HCT116 (cell line): ENCODE data around the gene TRERF1. TPM values are rescaled to one million over a fixed set of nuclear protein-coding genes. Genes with fewer than 3 reads are reported as not detected.

Experiments
- ATAC-seq: fragments of 200-7000 bp; cut with Tn5 transposase; 2 replicates; pipeline ENCODE4 v1.9.1; 2020; ENCODE audit warnings: mild to moderate bottlenecking, moderate library complexity
- BruUV-seq: library from RNA; stranded (reverse); fragments of 400-500 nt; replicated peaks from 2 replicates; lab custom pipeline; 2021; lab: Mats Ljungman, UMichigan
- CTCF ChIA-PET: fragments of 300-600 bp; sonication (Branson Sonifier 250); formaldehyde crosslinking; loops from one replicate; lab custom pipeline; 2021; ENCODE audit warnings: antibody characterized with exemption; lab: Charles Lee
- POLR2A ChIA-PET: fragments of 300-600, 350-600 bp; sonication (Branson Sonifier 250); formaldehyde crosslinking; loops from one replicate; lab custom pipeline; 2021; ENCODE audit warnings: antibody characterized with exemption; lab: Charles Lee
- RAD21 ChIA-PET, 2 experiments: fragments of 300-600 bp; sonication (Branson Sonifier 250); formaldehyde crosslinking; loops; one replicate each; lab custom pipeline; 2023; ENCODE audit warnings: low total read pairs in 2 of 2; ENCODE audit not compliant: uncharacterized antibody in 2 of 2, unreplicated experiment in 2 of 2, low non-redundant PET in 1 of 2; lab: Charles Lee
- DNase-seq: peaks from one replicate; pipeline ENCODE4 v3.0.0-alpha.2; 2010; ENCODE audit warnings: low read depth, low spot score
- H2AFZ ChIP-seq: fragments of 200-600 bp; shearing (Covaris generic), sonication (generic); 2 replicates; pipeline ENCODE4 v1.6.1; 2017; ENCODE audit warnings: low read depth, mixed run types, mixed read lengths, antibody characterized with exemption, low read length; ENCODE audit not compliant: poor library complexity, severe bottlenecking
- H3K27ac ChIP-seq: 2 replicates; pipeline ENCODE4 v1.5.1; 2012; ENCODE audit warnings: low read depth, low read length
- H3K27me3 ChIP-seq: fragments of 200-600 bp; sonication (generic); 2 replicates; pipeline ENCODE4 v1.6.1; 2016; ENCODE audit warnings: mixed run types, low read length, mixed read lengths; ENCODE audit not compliant: insufficient read depth
- H3K36me3 ChIP-seq, 2 experiments: fragments of 200-500 bp in 1 of 2; fragments of 200-600 bp in 1 of 2; sonication (Bioruptor generic) in 1 of 2; sonication (generic) in 1 of 2; 2 replicates each; pipeline versions ENCODE4 v1.5.1 to v1.6.1; 2014 to 2016; ENCODE audit warnings: low read length in 2 of 2, inconsistent platforms in 1 of 2, mixed read lengths in 1 of 2, mixed run types in 1 of 2; ENCODE audit not compliant: insufficient read depth in 2 of 2, control insufficient read depth in 1 of 2
- H3K4me1 ChIP-seq, 2 experiments: fragments of 200-600 bp in 1 of 2; sonication (generic) in 1 of 2; 2 replicates each; pipeline versions ENCODE4 v1.5.1 to v1.6.1; 2012 to 2017; ENCODE audit warnings: low read length in 2 of 2, inconsistent platforms in 1 of 2, mild to moderate bottlenecking in 1 of 2, mixed read lengths in 1 of 2, mixed run types in 1 of 2, moderate library complexity in 1 of 2; ENCODE audit not compliant: insufficient read depth in 2 of 2, control insufficient read depth in 1 of 2
- H3K4me2 ChIP-seq: fragments of 200-600 bp; sonication (generic); 2 replicates; pipeline ENCODE4 v1.6.1; 2017; ENCODE audit warnings: mixed run types, low read length, mixed read lengths
- H3K4me3 ChIP-seq, 2 experiments: fragments of 200-600 bp in 1 of 2; sonication (generic) in 1 of 2; replicated peaks in 1 of 2; 2 replicates each; pipeline ENCODE4 v1.5.1; 2011 to 2016; ENCODE audit warnings: low read length in 2 of 2, control low read depth in 1 of 2, low read depth in 1 of 2, mild to moderate bottlenecking in 1 of 2, mixed read lengths in 1 of 2, mixed run types in 1 of 2
- H3K79me2 ChIP-seq: fragments of 200-600 bp; sonication (generic); 2 replicates; pipeline ENCODE4 v1.6.1; 2017; ENCODE audit warnings: mild to moderate bottlenecking, mixed run types, low read length, moderate library complexity, mixed read lengths; ENCODE audit not compliant: insufficient read depth
- H3K9ac ChIP-seq: fragments of 200-600 bp; sonication (generic); 2 replicates; pipeline ENCODE4 v1.6.1; 2016; ENCODE audit warnings: low read length, mixed read lengths
- H3K9me2 ChIP-seq: fragments of 200-600 bp; sonication (generic), shearing (Covaris generic); 2 replicates; pipeline ENCODE4 v1.6.1; 2017; ENCODE audit warnings: mixed run types, mild to moderate bottlenecking, moderate library complexity; ENCODE audit not compliant: insufficient read depth
- H3K9me3 ChIP-seq, 2 experiments: fragments of 200-500 bp in 1 of 2; fragments of 200-600 bp in 1 of 2; sonication (Bioruptor generic) in 1 of 2; sonication (generic) in 1 of 2; 2 replicates each; pipeline ENCODE4 v1.6.1; 2014 to 2017; ENCODE audit warnings: low read length in 2 of 2, mixed read lengths in 2 of 2, inconsistent platforms in 1 of 2, low read depth in 1 of 2, mild to moderate bottlenecking in 1 of 2, mixed run types in 1 of 2, moderate library complexity in 1 of 2; ENCODE audit not compliant: control insufficient read depth in 1 of 2, insufficient read depth in 1 of 2
- H4K20me1 ChIP-seq: fragments of 200-600 bp; sonication (generic), shearing (Covaris generic); 2 replicates; pipeline ENCODE4 v1.6.1; 2017; ENCODE audit warnings: mixed run types, mild to moderate bottlenecking, moderate library complexity; ENCODE audit not compliant: insufficient read depth
- ATF3 ChIP-seq: IDR thresholded peaks from 2 replicates; pipeline ENCODE4 v1.6.1; 2012
- CBX3 ChIP-seq: IDR thresholded peaks from 2 replicates; pipeline ENCODE4 v1.6.1; 2012; ENCODE audit warnings: low read depth
- POLR2AphosphoS5 ChIP-seq: IDR thresholded peaks from 2 replicates; pipeline ENCODE4 v1.6.1; 2011; ENCODE audit warnings: mild to moderate bottlenecking, low read depth, low read length, moderate library complexity
- ZFX ChIP-seq: fragments of 450-650 bp; IDR thresholded peaks from 2 replicates; pipeline ENCODE4 v1.6.1; 2017
- intact Hi-C: fragments of 100-400 bp; cut with micrococcal nuclease; formaldehyde crosslinking; loops from 2 replicates; pipeline ENCODE4 v1.10.0; 2022
- total RNA-seq: library from RNA; stranded (reverse); gene quantifications from one replicate; pipeline ENCODE4 v1.2.1, GENCODE V29; 2021; ENCODE audit not compliant: unreplicated experiment

The TRERF1 gene
- total RNA-seq, 1 experiment from 2014 or later, result 12.4 TPM

- no peaks in the 10 kb centered on the region for H3K36me3 ChIP-seq
- DNase-seq (no peak), ATAC-seq (no peak)
- TF ChIP-seq ATF3, result no peak
- no peaks in the 10 kb centered on the region for H4K20me1 ChIP-seq
- ChIA-PET POLR2A (no interaction called here), CTCF (no interaction called here), RAD21 (no interaction called here)
- no TSS peak for BruUV-seq
- H3K79me2 ChIP-seq, result no peaks in the 10 kb centered on the region
- no peak overlapping the region for H3K4me3 ChIP-seq
- H3K9ac ChIP-seq, result no peak overlapping the region
- no peaks in the 10 kb centered on the region for H3K9me2 ChIP-seq
- H3K27me3 ChIP-seq, result no peaks in the 10 kb centered on the region
- H3K9me3 ChIP-seq, result no peaks in the 10 kb centered on the region
- intact Hi-C loops, result no loop called here
- no peak overlapping the region for H3K4me2 ChIP-seq
- H2AFZ ChIP-seq, result no peak overlapping the region
- no peak overlapping the region for H3K27ac ChIP-seq
- H3K4me1 ChIP-seq, result no peaks in the 10 kb centered on the region
These were observed 185.2 kb downstream of the TRERF1 start for GRCh38 chr6:42266538-42266937.

DNA sequence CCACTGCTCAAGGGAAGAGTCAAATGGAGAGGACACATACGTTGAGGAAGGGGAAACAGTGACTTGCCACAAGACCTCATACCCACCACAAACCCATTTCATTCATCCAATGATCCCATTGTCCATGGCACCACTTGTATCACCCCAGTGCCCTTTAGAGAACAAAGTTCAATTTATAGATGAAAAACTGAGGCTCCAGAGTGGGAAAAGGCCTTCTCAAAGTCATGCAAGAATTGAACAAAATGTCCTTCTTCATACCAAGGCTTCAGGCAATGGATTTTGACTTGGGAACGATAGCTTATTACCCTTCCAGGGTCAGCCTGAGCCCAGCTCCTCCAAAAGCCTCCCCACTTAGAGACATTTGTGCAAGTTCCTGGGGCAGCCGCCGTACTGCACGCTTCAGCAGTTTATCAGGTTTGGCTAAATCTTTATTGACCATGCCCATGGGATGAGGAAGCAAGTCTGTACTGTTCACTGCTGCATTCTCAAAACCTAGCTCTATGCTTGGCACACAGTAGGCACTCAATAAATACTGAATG is 186.8 kb downstream of the TRERF1 start:
- BruUV-seq, result no TSS peak
- no peak overlapping the region for H3K9ac ChIP-seq
- CTCF ChIA-PET, result interaction anchor here (1.0 to 1.7 kb wide), 2 partner anchors 283 kb away, joined by 5 to 8 read pairs; no protein-coding TSS in a partner anchor
- H3K4me3 ChIP-seq, result no peak overlapping the region
- no peaks in the 10 kb centered on the region for H3K79me2 ChIP-seq
- H2AFZ ChIP-seq, result no peak overlapping the region
- no peak overlapping the region for H3K4me2 ChIP-seq
- RAD21 ChIA-PET, result interaction anchor here in 1 of 2 experiments (0.6 kb wide), 1 partner anchor 161 kb away, joined by 4 read pairs; no protein-coding TSS in a partner anchor
- H4K20me1 ChIP-seq, result no peaks in the 10 kb centered on the region
- no peaks in the 10 kb centered on the region for H3K36me3 ChIP-seq
- no peak for ATAC-seq
- intact Hi-C loops, result loop anchor here (5.0 kb wide), 2 partner anchors 187 to 267 kb away; partner anchors contain the start of gene TRERF1
- DNase-seq, result no peak
- H3K9me2 ChIP-seq, result no peaks in the 10 kb centered on the region
- H3K4me1 ChIP-seq, result peaks cover 7 to 14% of the 10 kb centered on the region in 2 experiments; a peak in 3 of 4 replicates
- POLR2A ChIA-PET, result no interaction called here
- no peaks in the 10 kb centered on the region for H3K9me3 ChIP-seq
- H3K27ac ChIP-seq, result no peak overlapping the region
- H3K27me3 ChIP-seq, result no peaks in the 10 kb centered on the region
- TF ChIP-seq ZFX (no peak), POLR2AphosphoS5 (no peak), CBX3 (no peak)
